DOHH2 (cell line): ENCODE results near the gene CAPZA1.

Source experiments
- H3F3A ChIP-seq: fragments of 200-600 bp; sonication (generic), shearing (Covaris generic); 2 replicates; pipeline ENCODE4 v1.6.0; 2016; ENCODE audit warnings: antibody characterized with exemption, mild to moderate bottlenecking; ENCODE audit not compliant: control insufficient read depth, insufficient read depth
- H3K27ac ChIP-seq: fragments of 200-600 bp; sonication (generic); 2 replicates; pipeline ENCODE4 v1.5.1; 2014; ENCODE audit warnings: low read depth, mild to moderate bottlenecking, low read length, moderate library complexity
- H3K27me3 ChIP-seq: fragments of 200-600 bp; sonication (generic); 2 replicates; pipeline ENCODE4 v1.6.1; 2014; ENCODE audit warnings: mild to moderate bottlenecking, low read length, mixed read lengths; ENCODE audit not compliant: control insufficient read depth
- H3K36me3 ChIP-seq: fragments of 200-600 bp; sonication (generic); 2 replicates; pipeline ENCODE4 v1.6.1; 2014; ENCODE audit warnings: mild to moderate bottlenecking, low read length, moderate library complexity, mixed read lengths; ENCODE audit not compliant: control insufficient read depth
- H3K4me1 ChIP-seq: fragments of 200-600 bp; sonication (generic); 2 replicates; pipeline ENCODE4 v1.6.1; 2014; ENCODE audit warnings: mild to moderate bottlenecking, low read length, mixed read lengths; ENCODE audit not compliant: control insufficient read depth
- H3K4me2 ChIP-seq: fragments of 200-600 bp; sonication (generic); 2 replicates; pipeline ENCODE4 v1.6.0; 2014; ENCODE audit warnings: mild to moderate bottlenecking, low read length, moderate library complexity
- H3K4me3 ChIP-seq: fragments of 200-600 bp; sonication (generic); 2 replicates; pipeline ENCODE4 v1.5.1; 2014; ENCODE audit warnings: mild to moderate bottlenecking, low read length, mixed read lengths
- H3K79me2 ChIP-seq: fragments of 200-600 bp; sonication (generic); 2 replicates; pipeline ENCODE4 v1.6.1; 2014; ENCODE audit warnings: mild to moderate bottlenecking, low read length, mixed read lengths; ENCODE audit not compliant: control insufficient read depth
- H3K9me2 ChIP-seq: fragments of 200-600 bp; sonication (generic); replicated peaks from 2 replicates; pipeline ENCODE4 v1.6.1; 2014; ENCODE audit warnings: mild to moderate bottlenecking, low read length, mixed read lengths; ENCODE audit not compliant: control insufficient read depth
- H3K9me3 ChIP-seq: fragments of 200-600 bp; sonication (generic); 2 replicates; pipeline ENCODE4 v1.6.1; 2014; ENCODE audit warnings: antibody characterized with exemption, low read length, mixed read lengths; ENCODE audit not compliant: control insufficient read depth, insufficient read depth
- H4K20me1 ChIP-seq: fragments of 200-600 bp; sonication (generic); 2 replicates; pipeline ENCODE4 v1.6.0; 2014; ENCODE audit warnings: low read depth, mild to moderate bottlenecking, antibody characterized with exemption, low read length, moderate library complexity; ENCODE audit not compliant: control insufficient read depth, insufficient read depth
- EZH2phosphoT487 ChIP-seq: fragments of 200-600 bp; sonication (generic); IDR thresholded peaks from 2 replicates; pipeline ENCODE4 v1.6.1; 2017; ENCODE audit warnings: borderline replicate concordance, mild to moderate bottlenecking, antibody characterized with exemption, low read length, moderate library complexity, mixed read lengths
- TF ChIP-seq, protein P1 (sequence below): fragments of 200-600 bp; sonication (generic); IDR thresholded peaks from one replicate; pipeline ENCODE4 v1.5.1; 2014; ENCODE audit warnings: antibody characterized with exemption, mild to moderate bottlenecking, low read depth, low read length; ENCODE audit not compliant: poor library complexity, severe bottlenecking

CAPZA1 gene

DNA sequence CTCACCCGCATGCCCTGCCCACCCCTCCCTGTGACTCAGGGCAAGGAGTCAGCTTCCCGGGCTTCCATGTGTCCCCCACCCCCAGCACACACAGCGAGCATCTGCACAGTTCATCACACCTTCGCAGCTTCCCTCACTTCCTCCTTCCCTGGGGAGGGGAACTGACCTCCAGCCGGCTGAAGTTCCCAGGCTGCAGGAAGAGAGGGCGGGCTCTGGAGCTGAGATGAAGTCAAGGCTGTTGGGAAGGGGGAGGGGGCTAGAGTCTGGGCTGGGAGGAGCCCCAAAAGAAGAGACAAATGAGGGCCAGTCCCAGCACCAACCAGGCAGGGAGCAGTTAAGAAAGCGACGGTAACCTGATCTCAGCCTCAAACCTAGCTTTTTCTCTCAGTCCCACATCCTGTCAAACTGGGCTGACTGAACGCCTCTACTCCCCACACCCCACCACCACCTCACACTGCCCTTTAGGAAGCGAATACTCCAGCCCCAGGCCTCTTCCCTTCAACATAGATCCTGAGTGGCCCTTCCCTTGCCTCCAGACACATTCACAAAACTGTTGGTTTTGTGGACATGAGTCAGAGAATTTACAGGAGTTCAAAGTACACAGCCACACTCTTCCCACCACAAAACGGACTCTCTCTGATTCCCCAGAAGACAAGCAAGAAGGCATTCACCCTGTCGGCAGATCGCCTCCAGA, 85.4 kb downstream of the CAPZA1 start:
- H3K4me3 ChIP-seq, result peak overlapping the region; percentile 62
- H3K4me1 ChIP-seq, result peaks cover 50% of the 10 kb centered on the region
- H4K20me1 ChIP-seq, result no peaks in the 10 kb centered on the region
- peaks cover 7% of the 10 kb centered on the region for H3K27me3 ChIP-seq
- no peaks in the 10 kb centered on the region for H3K36me3 ChIP-seq
- 0 out of 2 replicates have a peak, but pooled peaks cover 4% of the 10 kb centered on the region for H3F3A ChIP-seq
- H3K79me2 ChIP-seq, result no peaks in the 10 kb centered on the region
- H3K4me2 ChIP-seq, result peak overlapping the region; percentile 75
- H3K27ac ChIP-seq, result peak overlapping the region; percentile 56
- H3K9me3 ChIP-seq, result no peaks in the 10 kb centered on the region
- no peaks in the 10 kb centered on the region for H3K9me2 ChIP-seq
- TF ChIP-seq EZH2phosphoT487, result no peak
- TF ChIP-seq, protein P1, sequence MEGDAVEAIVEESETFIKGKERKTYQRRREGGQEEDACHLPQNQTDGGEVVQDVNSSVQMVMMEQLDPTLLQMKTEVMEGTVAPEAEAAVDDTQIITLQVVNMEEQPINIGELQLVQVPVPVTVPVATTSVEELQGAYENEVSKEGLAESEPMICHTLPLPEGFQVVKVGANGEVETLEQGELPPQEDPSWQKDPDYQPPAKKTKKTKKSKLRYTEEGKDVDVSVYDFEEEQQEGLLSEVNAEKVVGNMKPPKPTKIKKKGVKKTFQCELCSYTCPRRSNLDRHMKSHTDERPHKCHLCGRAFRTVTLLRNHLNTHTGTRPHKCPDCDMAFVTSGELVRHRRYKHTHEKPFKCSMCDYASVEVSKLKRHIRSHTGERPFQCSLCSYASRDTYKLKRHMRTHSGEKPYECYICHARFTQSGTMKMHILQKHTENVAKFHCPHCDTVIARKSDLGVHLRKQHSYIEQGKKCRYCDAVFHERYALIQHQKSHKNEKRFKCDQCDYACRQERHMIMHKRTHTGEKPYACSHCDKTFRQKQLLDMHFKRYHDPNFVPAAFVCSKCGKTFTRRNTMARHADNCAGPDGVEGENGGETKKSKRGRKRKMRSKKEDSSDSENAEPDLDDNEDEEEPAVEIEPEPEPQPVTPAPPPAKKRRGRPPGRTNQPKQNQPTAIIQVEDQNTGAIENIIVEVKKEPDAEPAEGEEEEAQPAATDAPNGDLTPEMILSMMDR, result no peak

DNA sequence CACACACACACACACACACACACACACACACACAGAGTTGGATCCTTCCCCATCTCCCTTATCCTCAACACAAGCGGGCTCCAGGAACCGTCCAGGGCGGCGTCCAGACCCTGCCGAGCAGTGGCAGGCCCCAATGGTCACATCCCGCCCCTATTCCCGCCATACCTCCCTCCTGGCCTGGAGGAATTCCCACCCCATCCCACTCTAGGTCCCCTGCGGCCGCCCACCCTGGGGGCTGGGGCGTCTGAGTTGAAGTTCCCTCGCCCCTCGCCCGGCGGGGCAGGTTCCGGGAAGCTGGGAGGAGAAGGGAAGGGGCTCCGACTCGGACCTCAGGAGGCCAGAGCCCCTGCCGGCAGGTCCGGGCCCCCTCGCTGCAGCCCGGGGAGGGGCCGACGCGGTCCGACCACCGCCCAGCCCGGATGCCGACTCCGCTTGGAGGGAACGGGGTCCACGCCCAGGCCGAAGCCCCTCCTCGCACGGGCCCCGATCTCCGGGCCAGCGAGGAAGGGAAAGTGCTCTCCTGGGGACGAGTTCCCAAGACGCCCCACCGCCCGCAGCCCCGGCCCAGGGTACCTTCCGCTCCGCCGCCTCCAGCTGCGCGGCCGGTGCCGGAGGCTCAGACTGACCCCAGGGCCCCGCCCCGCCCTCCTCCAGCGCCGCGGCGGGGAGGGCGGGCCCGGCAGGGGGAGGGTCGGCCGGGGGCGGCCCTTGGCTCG, 87.0 kb downstream of the CAPZA1 start, which contains the start of gene RHOC:
Gene RHOC, minus strand, starts transcription at position 623 of the 716 bp plus-strand sequence. CDS start 3,328 bp downstream, outside the sequence.
- Histone ChIP-seq H3K9me3 (no peaks in the 10 kb centered on the region), H3K27me3 (peaks cover 7% of the 10 kb centered on the region), H3K79me2 (no peaks in the 10 kb centered on the region), H3K27ac (no peak within 1 kb of the TSS), H4K20me1 (no peaks in the 10 kb centered on the region), H3K4me1 (peaks cover 39% of the 10 kb centered on the region), H3F3A (0 out of 2 replicates have a peak, but pooled peaks cover 4% of the 10 kb centered on the region), H3K4me3 (peak within 1 kb of the TSS; percentile 72), H3K4me2 (peak within 1 kb of the TSS; percentile 75), H3K36me3 (no peaks in the 10 kb centered on the region), H3K9me2 (no peaks in the 10 kb centered on the region)
- TF ChIP-seq EZH2phosphoT487, result no peak
- TF ChIP-seq, protein P1, result no peak

DNA sequence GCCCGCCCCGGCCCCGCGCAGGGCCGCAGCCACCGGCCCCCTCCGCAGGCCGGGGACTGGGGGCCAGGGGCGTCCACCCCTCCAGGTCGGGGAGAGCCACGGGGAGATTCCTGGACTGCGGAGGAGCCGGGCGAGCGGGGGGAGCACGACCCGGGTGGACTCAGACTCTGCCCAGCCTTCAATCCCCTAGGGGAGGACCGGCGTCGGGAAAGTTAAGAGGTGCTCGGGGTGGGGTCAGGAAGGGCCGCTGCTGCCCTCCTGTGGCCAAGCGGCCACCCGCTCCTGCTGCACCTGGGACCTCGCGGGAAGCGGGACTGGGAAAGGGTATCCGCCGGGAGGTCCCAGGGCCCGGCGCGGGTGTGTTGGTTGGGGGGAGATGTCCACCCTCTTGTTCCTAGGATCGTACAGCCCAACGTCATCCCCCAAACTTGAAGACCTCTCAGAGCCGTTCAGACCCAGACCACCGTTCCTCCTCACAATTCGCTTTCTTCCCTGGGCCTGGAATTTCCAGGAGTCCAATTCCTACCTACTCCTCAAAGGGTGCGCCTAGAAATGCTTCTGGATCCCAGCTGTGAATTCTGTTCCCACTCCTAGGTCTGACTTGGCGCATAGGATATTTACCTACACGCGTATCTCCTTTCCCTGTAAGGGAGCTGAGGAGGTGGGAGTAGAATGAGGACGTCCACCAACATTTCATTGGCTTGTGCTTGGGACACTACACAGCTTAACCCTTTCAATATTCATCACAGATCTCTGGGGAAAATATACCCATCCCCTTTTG, 87.8 kb downstream of the CAPZA1 start:
- Histone ChIP-seq H3K9me3 (no peaks in the 10 kb centered on the region), H3K4me3 (peak overlapping the region; percentile 72), H3K4me1 (peaks cover 43% of the 10 kb centered on the region)

More for the DNA sequence above, 87.8 kb downstream of the CAPZA1 start:
- H3K27ac ChIP-seq, result no peak overlapping the region
- H3F3A ChIP-seq, result 0 out of 2 replicates have a peak, but pooled peaks cover 4% of the 10 kb centered on the region
- peaks cover 7% of the 10 kb centered on the region for H3K27me3 ChIP-seq
- H3K4me2 ChIP-seq, result peak overlapping the region; percentile 75
- no peaks in the 10 kb centered on the region for H3K79me2 ChIP-seq
- TF ChIP-seq, protein P1, result peak; percentile 80
- no peak for TF ChIP-seq EZH2phosphoT487
- H3K36me3 ChIP-seq, result no peaks in the 10 kb centered on the region
- H3K9me2 ChIP-seq, result no peaks in the 10 kb centered on the region
- no peaks in the 10 kb centered on the region for H4K20me1 ChIP-seq
